NCI-H128 (cell line): ENCODE results near the gene TP53I3.
"Not testable (repeated sequence)": the region's sequence is repeated elsewhere in the genome, so short reads cannot be mapped to it uniquely, and the experiment has no call there.

Experiments used
- DNase-seq: peaks from one replicate; lab custom pipeline; 2025; ENCODE audit not compliant: unreplicated experiment; lab: John Stamatoyannopoulos, UW

Gene TP53I3, protein sequence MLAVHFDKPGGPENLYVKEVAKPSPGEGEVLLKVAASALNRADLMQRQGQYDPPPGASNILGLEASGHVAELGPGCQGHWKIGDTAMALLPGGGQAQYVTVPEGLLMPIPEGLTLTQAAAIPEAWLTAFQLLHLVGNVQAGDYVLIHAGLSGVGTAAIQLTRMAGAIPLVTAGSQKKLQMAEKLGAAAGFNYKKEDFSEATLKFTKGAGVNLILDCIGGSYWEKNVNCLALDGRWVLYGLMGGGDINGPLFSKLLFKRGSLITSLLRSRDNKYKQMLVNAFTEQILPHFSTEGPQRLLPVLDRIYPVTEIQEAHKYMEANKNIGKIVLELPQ

DNA sequence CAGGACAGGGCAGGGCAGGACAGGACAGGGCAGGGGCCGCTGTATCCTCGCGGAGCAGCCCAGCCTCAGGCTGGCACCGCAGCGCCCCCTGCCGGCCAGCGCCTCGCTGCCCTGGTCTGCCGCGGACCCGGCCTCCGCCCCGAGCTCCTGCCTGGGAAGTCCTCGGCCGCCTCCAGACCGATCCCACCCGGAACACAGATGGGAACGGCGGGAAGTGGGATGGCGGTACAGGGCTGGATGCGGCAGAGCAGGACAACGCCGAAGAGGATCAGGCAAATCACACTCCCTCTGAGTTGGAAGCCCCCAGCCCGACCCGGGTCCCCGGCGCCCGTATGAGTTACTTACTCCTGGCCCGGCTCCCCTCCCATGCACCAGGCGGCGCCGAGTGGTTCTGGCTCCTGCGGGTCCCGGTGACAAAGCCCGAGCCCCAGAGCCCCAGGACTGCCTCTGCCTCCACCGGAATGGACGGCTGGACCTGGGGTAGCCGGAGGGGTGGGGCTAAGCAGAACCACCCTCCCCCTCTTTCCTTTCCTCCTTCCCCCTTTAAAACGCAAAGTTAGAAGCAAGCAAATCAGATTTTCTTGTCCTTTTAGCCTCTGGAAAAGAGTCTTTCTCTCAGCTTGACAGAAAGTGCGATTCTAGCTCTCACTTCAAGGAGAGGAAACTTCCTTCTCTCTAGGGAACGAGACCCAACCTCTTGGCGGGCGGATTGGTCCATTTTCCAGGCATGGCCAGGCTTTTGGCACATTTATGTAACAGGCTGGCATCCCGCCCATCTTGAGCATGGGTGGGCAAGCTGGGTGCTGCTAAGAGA, at the start of gene TP53I3:
TSS of gene TP53I3 (minus strand) at position 449 of the 814 bp plus-strand sequence. CDS start 508 bp downstream, outside the sequence.
- DNase-seq, result peak; percentile 79

DNA sequence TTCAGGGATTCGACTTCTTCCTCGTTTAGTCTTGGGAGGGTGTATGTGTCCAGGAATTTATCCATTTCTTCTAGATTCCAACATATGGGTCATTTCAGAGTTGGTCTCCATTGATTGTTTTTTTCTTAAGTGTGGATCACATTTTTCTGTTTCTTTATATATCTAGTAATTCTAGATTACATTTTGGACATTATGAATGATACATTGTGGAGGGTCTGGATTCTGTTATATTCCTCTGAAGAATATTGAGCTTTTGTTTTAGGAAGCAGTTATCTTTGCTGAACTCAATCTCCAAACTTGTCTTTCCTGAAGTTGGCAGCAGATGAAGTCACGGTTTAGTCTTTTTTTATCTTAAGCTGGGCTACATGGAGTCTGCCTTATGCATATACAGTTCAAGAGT, 47.9 kb upstream of the TP53I3 start:
- DNase-seq, result no peak

GRCh38 chr2:24125956-24126355, 41.3 kb upstream of the TP53I3 start:
- no peak for DNase-seq

DNA sequence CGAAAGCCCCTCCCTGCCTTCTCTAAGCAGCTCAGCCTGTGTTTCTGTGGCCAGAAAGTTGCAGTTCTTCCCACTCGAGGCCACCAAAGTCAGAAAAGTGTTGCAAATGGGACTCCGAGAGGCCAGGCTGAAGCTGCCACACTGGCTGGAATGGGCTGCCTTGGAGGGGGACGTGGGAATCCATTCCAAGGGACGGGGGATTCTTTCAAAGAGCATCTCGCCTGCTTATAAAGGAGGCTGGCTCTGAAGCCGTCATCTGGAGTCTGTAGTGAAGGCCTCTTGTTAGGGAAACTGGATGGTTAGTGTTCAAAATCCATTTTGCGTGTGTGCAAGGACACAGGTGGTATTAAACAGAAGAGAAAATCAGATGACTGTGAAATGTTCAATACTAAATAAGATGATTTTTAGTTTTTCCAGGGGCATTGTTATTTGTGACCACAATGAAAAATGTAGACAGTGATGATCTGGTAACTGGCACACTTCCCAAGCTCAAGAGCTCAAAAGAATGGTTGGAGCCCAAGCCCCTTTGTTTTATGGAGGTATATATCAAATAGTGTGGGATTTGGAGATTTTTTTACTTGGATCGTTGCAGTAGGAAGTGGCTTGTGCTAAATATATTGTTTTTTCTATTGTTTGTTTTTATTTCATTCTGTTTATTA, 39.4 kb upstream of the TP53I3 start:
- no peak for DNase-seq

DNA sequence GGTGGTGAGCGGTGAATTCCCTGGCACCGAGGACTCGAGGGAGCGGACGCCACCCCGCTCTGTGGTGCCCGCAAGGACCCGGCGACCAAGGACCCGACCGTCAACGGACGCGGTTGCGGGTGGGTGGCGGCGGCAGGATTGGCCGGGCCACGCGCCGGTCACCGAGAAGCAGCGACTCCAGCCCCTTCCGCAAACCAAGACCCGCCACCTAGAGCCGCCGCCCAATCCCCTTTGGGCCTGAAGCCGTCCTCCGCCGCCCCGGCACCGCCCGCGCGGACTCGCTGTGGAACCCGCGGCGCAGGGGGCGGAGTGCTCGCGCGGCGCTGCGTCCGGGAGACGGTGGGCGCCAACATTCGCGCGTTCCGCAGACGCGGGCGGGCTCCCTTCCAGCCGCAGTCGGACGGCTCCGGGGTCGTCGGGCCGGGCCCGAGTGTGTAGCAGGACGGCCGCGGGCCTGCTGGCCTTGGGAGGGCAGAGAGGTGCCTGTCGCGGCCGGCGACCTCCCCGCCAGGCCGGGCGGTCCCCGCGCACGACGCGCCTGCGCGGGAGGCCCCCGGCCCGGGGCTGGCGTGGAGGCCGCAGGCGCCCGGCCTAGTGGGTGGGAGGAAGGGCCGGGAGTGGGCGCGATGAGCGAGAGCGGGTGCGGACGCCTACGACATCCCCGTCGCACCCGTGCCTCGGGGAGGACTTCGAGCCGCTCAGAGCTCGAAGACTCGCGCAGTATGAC, 38.7 kb upstream of the TP53I3 start, which contains the start of the genes FAM228B and PFN4:
TSS of gene FAM228B (plus strand) at position 275 of the 727 bp plus-strand sequence. CDS start 893 bp downstream, outside the sequence.
TSS of gene PFN4 (minus strand) at position 140 of the 727 bp plus-strand sequence. CDS start 799 bp downstream, outside the sequence.
- peak; percentile 57 for DNase-seq

DNA sequence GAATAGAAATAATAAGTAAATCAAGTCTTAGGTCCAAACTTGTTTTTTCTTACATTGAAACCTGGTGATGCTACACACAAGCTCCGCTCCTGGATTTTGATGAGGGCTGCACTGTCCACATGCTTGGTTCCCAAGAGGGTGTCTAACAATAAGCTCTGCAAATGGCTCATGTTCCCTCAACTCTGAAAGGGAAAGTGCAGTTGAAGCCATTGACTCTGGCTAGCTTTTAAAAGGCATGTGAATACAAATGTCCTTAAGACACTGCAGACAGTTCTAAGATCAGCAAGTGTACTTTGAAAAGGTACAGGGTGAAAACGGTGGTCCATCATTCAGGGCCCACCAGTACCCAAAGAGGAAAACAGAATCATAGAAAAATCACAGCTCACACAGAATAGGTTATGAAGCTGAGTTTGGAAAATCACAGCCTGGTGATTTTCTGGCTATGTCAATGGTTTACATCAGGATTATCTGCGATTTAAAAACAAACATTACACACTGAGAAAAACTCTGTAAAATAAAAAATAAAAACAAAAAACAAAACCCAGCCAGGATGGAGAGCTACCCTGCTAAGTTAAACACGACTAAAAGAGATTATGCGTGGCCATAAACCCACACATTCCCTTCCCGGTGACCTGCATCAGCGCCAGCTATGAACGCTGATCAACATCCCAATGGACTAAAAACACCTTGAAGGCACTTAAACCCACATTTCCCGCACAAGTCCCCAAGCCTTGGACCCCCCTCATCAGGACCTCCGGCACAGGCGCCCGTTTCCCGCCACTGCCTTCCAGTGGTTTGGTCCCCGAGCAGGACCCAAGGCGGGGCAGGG, 37.9 kb upstream of the TP53I3 start:
- peak; percentile 57 for DNase-seq

DNA sequence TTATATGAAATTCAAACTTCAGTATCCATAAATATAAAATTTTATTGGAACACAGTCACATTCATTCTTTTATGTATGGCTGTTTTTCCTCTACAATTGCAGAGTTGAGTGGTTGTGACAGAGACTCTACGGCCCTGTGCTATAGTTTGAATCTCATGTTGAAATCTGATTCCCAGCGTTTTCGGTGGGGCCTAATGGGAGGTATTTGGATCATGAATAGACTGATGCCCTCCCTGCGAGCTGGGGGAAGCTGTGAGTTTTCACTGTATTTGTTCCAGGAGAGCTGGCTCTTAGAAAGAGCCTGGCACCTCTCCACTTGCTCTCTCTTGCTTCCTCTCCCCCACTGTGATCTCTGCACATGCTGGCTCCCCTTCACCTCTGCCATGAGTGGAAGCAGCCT, 36.8 kb upstream of the TP53I3 start:
- DNase-seq, result peak; percentile 65

DNA sequence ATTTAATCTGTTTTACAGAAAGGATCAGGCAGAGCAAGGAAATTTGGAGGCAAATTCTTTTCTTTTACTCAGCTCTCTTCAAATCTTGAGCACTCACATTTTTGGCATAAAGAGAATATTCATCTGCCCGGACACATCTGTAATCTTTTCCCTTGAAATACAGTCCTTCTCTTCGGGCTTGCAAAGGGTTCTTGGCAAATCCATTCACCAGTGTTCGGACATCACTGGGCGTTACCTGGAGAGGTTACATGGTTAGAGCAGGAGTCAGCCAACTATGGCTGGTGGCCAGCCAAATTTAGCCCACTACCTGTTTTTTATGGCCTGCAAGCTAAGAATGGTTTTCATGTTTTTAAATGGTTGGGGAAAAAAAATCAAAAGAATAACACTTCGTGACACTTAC, 36.4 kb upstream of the TP53I3 start:
- DNase-seq, result no peak

DNA sequence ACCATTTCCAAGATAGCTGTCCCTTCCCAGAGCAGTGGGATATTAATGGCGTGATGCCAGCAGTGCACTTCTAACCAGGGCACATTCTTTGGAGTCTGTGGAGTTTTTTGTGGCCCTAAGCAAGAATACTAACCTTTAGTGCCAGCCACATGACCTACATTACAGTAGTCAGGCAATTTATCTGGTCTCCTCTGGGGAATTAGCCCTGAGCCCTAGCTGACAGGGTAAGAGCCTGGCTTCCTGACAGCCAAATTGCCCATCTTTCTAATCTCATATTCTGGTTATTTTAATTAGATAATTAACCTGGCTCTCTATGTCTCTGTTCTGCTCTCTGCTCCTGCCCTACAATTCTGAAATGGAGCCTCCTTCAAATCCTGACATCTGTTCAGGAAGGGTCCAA, 33.3 kb upstream of the TP53I3 start:
- no peak for DNase-seq

DNA sequence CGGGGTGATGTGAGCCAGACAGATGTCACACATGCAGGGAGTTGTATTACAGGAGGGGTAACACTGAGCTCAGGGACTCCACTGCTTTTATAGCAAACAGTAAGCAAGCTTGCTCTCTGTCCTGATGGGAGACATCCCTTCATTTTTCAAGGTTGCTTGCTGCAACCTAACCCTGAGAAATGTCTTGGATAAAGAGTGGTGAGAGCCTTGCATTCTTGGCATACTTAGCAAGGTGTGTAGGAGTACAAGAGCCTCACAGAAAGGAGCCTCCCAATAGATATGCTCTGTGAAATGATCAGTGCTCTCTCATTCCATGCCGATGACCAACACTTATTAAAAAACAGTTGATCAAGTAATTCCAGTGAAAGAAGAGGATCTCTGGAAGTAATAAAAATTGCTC, 30.4 kb upstream of the TP53I3 start:
- DNase-seq, result no peak

GRCh38 chr2:24111407-24111901, 26.8 kb upstream of the TP53I3 start:
- no peak for DNase-seq

GRCh38 chr2:24110660-24111303, 26.1 kb upstream of the TP53I3 start:
- DNase-seq, result no peak

DNA sequence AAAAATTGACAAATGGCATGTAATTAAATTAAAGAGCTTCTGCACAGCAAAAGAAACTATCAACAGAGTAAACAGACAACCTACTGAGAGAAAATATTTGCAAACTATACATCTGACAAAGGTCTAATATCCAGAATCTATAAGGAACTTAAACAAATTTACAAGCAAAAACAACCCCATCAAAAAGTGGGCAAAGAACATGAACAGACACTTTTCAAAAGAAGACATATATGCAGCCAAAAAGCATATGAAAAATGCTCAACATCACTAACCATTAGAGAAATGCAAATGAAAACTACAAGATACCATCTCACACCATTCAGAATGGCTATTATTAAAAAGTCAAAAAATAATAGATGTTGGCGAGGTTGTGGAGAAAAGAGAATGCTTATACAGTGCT, 24.8 kb upstream of the TP53I3 start:
- not testable (repeated sequence) for DNase-seq

GRCh38 chr2:24107336-24107735, 22.7 kb upstream of the TP53I3 start:
- DNase-seq, result no peak

- no peak for DNase-seq
Measured at GRCh38 chr2:24106786-24107185, 22.2 kb upstream of the TP53I3 start.

DNA sequence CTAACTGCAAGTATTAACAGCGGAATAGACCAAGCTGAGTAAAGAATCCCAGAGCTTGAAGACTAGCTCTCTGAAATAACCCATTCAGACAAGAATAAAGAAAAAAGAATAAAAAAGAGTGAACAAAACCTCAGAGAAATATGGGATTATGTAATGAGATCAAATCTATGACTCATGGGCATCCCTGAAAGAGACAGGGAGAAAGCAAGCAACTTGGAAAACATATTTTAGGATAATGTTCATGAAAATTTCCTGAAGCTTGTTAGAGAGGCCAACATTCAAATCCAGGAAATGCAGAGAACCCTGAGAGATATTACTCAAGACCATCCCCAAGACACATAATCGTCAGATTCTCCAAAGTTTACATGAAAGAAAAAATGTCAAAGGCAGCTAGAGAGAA, 21.2 kb upstream of the TP53I3 start:
- no peak for DNase-seq

DNA sequence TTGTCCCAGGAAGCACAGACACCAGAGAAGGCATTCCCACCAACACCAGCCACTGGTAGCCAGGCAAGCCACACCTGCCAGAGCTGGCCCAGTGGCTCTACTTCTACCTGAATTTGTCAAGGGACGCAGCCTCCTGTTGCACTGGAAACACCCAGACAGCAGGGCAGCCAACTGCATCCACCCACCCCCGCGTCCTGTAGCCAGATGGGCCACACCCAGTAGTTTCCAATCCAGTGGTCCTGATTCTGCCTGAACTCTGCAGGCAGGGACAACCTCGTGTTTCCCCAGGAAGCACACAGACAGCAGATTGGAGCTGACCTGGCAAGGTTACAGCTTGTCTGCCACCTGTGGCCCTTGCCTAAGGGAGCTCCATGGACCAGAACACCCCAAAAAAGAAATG, 20.3 kb upstream of the TP53I3 start:
- no peak for DNase-seq

- DNase-seq, result no peak
Measured at GRCh38 chr2:24104110-24104650, 19.5 kb upstream of the TP53I3 start.

- no peak for DNase-seq
Measured at GRCh38 chr2:24102677-24103076, 18.0 kb upstream of the TP53I3 start.
